Body of pancreas (tissue), 4 donors: ENCODE data around the gene LAMA5.
A peak's percentile ranks its signal among the peaks of the same experiment; 100 is the strongest.

ENCODE experiments used
- POLR2A ChIP-seq, 3 donors: fragments of 450-650 bp; IDR thresholded peaks; one replicate each; pipeline ENCODE4 v1.6.1; 2016; ENCODE audit warnings: antibody characterized with exemption in 3 of 3, mild to moderate bottlenecking in 2 of 3
- TF ChIP-seq, protein P1 (sequence below), 7 experiments: fragments of 450-650 bp in 4 of 7; fragments of 200-600 bp in 3 of 7; sonication (generic) in 3 of 7; IDR thresholded peaks; one replicate each; pipeline ENCODE4 v1.5.1; 2016 to 2019; ENCODE audit warnings: antibody characterized with exemption in 7 of 7

DNA sequence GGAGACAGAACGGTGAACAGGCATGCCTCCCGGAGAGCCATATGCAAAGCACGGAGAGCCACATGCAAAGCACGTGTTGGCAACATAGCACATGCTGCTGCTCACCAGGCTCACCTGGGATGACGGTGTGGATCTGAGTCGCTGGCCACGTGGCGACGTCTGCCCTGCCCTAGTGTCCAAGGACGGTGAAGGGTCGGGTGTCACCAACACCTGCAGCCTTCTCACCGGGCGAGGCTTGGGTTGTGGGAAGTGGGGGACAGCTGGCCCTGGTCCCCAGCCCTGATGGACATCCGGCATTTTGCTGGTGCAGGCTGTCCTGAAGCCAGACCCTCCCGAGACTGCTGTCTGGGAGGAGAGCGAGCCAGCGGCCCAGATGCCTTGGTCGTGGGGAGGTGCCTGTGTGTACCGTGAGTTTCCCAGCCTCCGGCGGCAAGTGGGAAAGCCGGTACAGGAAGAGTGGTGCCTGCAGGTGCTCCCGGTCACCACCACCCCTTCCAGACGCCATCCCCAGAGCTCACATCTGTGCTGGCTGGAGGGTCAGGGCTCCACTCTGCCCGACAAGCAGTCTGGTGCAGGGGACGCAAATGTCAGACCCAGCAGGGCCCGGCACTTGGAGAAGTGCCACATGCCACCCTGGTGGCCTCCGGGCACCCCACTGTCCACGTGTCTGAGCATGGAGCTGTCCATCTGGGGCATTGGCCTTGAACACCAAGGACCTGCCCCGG is 70.2 kb downstream of the LAMA5 start:
- TF ChIP-seq, protein P1, sequence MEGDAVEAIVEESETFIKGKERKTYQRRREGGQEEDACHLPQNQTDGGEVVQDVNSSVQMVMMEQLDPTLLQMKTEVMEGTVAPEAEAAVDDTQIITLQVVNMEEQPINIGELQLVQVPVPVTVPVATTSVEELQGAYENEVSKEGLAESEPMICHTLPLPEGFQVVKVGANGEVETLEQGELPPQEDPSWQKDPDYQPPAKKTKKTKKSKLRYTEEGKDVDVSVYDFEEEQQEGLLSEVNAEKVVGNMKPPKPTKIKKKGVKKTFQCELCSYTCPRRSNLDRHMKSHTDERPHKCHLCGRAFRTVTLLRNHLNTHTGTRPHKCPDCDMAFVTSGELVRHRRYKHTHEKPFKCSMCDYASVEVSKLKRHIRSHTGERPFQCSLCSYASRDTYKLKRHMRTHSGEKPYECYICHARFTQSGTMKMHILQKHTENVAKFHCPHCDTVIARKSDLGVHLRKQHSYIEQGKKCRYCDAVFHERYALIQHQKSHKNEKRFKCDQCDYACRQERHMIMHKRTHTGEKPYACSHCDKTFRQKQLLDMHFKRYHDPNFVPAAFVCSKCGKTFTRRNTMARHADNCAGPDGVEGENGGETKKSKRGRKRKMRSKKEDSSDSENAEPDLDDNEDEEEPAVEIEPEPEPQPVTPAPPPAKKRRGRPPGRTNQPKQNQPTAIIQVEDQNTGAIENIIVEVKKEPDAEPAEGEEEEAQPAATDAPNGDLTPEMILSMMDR (IDR thresholded peaks at IDR 0.05), result peak in 2 of 7 experiments; percentile 1 to 13
- peak in 1 of 3 donors; percentile 27 for TF ChIP-seq POLR2A (IDR thresholded peaks at IDR 0.05)
